Chondrocyte (in vitro differentiated cells): ENCODE data around the gene IL6R. TPM values are rescaled to one million over a fixed set of nuclear protein-coding genes. Genes with fewer than 3 reads are reported as not detected.

ENCODE experiments used
- DNase-seq: peaks from one replicate; pipeline ENCODE4 v3.0.0; 2021; ENCODE audit warnings: mixed read lengths, low spot score
- H3K27ac Mint-ChIP-seq: one replicate; pipeline ENCODE4 v1.8.0; 2021; ENCODE audit warnings: mild to moderate bottlenecking, moderate library complexity, mixed read lengths; ENCODE audit not compliant: unreplicated experiment
- H3K27me3 Mint-ChIP-seq: 2 replicates; pipeline ENCODE4 v1.8.0; 2021; ENCODE audit warnings: low read depth, mixed read lengths
- H3K36me3 Mint-ChIP-seq: 2 replicates; pipeline ENCODE4 v1.8.0; 2021; ENCODE audit warnings: low read depth, mixed read lengths
- H3K4me1 Mint-ChIP-seq: 2 replicates; pipeline ENCODE4 v1.8.0; 2021; ENCODE audit warnings: low read depth, mild to moderate bottlenecking, mixed read lengths
- H3K4me3 Mint-ChIP-seq: one replicate; pipeline ENCODE4 v1.8.0; 2021; ENCODE audit warnings: mild to moderate bottlenecking, moderate library complexity, mixed read lengths; ENCODE audit not compliant: unreplicated experiment
- H3K9me3 Mint-ChIP-seq: 2 replicates; pipeline ENCODE4 v1.8.0; 2021; ENCODE audit warnings: low read depth, mixed read lengths
- total RNA-seq: library from RNA; stranded (reverse); gene quantifications from 3 replicates; pipeline ENCODE4 v1.2.1, GENCODE V29; 2021
- TF ChIP-seq, protein P1 (sequence below): fragments of 200-600 bp; sonication (generic); IDR thresholded peaks from 2 replicates; pipeline ENCODE4 v1.5.0; 2021; ENCODE audit warnings: antibody characterized with exemption, mild to moderate bottlenecking, moderate library complexity

IL6R gene
- total RNA-seq, 1 donor from 2014 or later: 1.3 TPM

DNA sequence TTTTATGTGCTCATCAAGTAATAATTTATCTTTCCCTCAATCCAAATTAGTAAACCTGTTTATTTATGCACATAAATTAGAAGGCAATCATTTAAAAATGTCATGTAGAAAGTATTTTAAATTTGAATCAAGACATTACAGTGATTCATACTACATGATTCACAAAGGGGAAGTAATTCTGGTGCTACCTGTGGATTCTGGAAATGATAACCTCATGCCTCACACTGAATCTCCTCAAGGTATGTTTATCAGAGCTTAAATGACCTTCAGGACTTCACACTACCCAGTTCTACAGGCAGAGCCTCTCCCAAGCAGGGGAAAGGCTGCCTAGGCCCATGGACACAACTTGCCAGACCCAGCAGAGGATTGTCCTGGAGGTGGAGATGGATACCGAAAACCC is 71.6 kb downstream of the IL6R start:
- Mint-ChIP-seq H3K27ac (no peak overlapping the region), H3K4me3 (no peak overlapping the region), H3K9me3 (no peaks in the 10 kb centered on the region), H3K36me3 (no peaks in the 10 kb centered on the region), H3K27me3 (no peaks in the 10 kb centered on the region), H3K4me1 (peaks cover 14% of the 10 kb centered on the region)
- DNase-seq: no peak
- TF ChIP-seq, protein P1, sequence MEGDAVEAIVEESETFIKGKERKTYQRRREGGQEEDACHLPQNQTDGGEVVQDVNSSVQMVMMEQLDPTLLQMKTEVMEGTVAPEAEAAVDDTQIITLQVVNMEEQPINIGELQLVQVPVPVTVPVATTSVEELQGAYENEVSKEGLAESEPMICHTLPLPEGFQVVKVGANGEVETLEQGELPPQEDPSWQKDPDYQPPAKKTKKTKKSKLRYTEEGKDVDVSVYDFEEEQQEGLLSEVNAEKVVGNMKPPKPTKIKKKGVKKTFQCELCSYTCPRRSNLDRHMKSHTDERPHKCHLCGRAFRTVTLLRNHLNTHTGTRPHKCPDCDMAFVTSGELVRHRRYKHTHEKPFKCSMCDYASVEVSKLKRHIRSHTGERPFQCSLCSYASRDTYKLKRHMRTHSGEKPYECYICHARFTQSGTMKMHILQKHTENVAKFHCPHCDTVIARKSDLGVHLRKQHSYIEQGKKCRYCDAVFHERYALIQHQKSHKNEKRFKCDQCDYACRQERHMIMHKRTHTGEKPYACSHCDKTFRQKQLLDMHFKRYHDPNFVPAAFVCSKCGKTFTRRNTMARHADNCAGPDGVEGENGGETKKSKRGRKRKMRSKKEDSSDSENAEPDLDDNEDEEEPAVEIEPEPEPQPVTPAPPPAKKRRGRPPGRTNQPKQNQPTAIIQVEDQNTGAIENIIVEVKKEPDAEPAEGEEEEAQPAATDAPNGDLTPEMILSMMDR: no peak

DNA sequence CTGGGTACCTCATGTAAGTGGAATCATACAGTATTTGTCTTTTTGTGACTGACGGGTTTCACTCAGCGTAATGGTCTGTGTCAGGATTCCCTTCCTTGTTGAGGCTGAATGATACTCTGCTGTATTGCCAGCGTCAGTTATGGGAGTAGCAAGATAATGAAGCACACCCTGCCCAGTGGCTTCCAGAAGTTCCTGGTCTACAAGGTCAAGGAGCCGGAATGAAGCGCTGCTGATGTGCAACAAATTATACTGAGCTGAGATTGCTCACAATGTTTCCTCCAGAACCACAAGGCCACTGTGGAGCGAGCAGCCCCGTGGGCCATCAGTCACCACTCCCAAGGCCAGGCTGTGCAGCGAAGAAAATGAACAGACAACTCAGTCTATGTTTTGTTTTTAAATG is 72.9 kb downstream of the IL6R start:
- H3K9me3 Mint-ChIP-seq: no peaks in the 10 kb centered on the region
- H3K27ac Mint-ChIP-seq: no peak overlapping the region
- no peak for DNase-seq
- H3K4me1 Mint-ChIP-seq: peaks cover 14% of the 10 kb centered on the region
- no peaks in the 10 kb centered on the region for H3K36me3 Mint-ChIP-seq
- no peak overlapping the region for H3K4me3 Mint-ChIP-seq
- H3K27me3 Mint-ChIP-seq: no peaks in the 10 kb centered on the region
- TF ChIP-seq, protein P1: no peak

DNA sequence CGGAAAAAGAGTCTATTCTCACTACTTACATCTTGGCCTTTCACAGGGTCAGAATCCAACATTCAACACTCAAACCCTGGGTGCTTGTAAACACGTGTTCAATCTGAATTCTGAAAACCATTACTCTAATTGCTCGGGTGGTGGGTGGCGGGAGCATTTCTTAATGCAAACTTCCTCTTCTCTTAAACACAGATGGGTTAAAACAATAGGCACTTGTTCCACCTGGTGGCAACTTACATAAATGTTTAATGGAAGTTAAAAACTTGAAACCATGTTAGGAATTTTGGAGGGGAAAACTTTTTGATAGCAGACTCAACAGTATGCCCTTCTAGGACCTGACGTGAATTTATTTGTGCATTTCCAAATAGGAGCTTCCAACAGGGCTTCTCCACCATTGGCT is 73.5 kb downstream of the IL6R start:
- no peaks in the 10 kb centered on the region for H3K36me3 Mint-ChIP-seq
- no peak overlapping the region for H3K27ac Mint-ChIP-seq
- H3K4me1 Mint-ChIP-seq: peaks cover 14% of the 10 kb centered on the region
- no peaks in the 10 kb centered on the region for H3K9me3 Mint-ChIP-seq
- no peaks in the 10 kb centered on the region for H3K27me3 Mint-ChIP-seq
- DNase-seq: no peak
- TF ChIP-seq, protein P1: peak; percentile 69
- no peak overlapping the region for H3K4me3 Mint-ChIP-seq

DNA sequence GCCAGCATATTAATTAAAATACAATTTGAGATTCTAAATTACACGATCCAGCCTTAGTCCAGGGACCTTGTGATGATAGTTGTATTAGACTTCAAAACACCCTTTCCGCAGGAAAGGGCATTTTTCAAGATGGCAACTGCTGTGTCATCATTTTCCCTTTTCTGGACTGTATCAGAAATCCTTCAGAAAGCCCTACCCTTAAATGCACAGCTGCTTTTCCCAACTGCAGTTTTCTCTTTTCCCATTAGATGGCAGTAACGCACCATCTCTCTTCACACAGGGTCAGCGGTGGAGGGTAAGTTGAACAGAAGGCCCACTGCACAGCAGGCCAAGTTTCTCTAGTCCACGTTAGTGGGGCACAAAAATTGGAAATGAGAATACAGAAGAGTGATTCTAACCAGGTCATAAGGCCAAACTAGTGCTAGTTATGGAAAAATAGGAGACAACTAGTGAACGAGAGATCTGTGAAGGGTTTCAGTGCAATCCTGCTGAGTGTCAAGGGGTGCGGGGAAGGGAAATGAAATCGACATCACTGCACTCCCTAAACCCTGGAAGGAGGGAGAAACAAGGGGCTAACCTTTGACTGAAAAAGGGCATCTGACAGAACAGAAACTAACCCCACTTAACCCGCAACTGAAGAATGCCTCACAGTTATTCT is 74.8 kb downstream of the IL6R start:
- H3K4me3 Mint-ChIP-seq: no peak overlapping the region
- peaks cover 11% of the 10 kb centered on the region for H3K4me1 Mint-ChIP-seq
- no peak overlapping the region for H3K27ac Mint-ChIP-seq

DNA sequence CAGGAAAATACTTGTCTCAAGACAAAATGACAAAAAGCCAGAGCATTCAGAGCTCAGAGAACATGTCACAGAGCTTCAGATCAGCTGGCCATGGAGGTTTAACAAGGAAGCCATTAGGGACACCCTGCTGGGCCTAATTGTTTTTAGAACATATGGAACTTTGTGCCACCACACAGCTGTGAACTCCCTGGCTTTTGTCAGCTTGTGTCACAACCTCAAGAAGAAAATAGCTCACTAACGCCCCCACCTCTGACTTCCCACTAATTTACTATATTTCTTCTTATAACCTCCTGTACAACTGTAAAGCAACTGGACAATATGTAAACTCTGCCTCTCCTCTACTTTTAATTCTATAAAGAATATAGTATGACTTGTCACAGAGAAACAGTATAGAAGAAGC is 75.9 kb downstream of the IL6R start:
- H3K27ac Mint-ChIP-seq: no peak overlapping the region
- H3K9me3 Mint-ChIP-seq: no peaks in the 10 kb centered on the region
- peaks cover 9% of the 10 kb centered on the region for H3K4me1 Mint-ChIP-seq
- no peak overlapping the region for H3K4me3 Mint-ChIP-seq
- TF ChIP-seq, protein P1: no peak
- no peak for DNase-seq
- H3K36me3 Mint-ChIP-seq: no peaks in the 10 kb centered on the region
- H3K27me3 Mint-ChIP-seq: no peaks in the 10 kb centered on the region

More for the DNA sequence above, 74.8 kb downstream of the IL6R start:
- Mint-ChIP-seq H3K9me3 (no peaks in the 10 kb centered on the region), H3K36me3 (no peaks in the 10 kb centered on the region), H3K27me3 (no peaks in the 10 kb centered on the region)
- DNase-seq: no peak
- TF ChIP-seq, protein P1: peak; percentile 95
